Upper lobe of left lung (tissue), 4 donors: ENCODE measurements around the gene TNN.

Source experiments
- CTCF ChIP-seq, 6 experiments: fragments of 450-650 bp in 4 of 6; fragments of 200-600 bp in 2 of 6; sonication (generic) in 2 of 6; IDR thresholded peaks; one replicate each; pipeline ENCODE4 v1.5.1; 2016 to 2019; ENCODE audit warnings: antibody characterized with exemption in 6 of 6
- EP300 ChIP-seq, 4 donors: sonication (generic); formaldehyde crosslinking; IDR thresholded peaks; one replicate each; pipeline ENCODE4 v1.5.1; 2017; ENCODE audit warnings: antibody characterized with exemption in 4 of 4, control low read depth in 2 of 4
- POLR2A ChIP-seq, 4 donors: fragments of 450-650 bp; IDR thresholded peaks; one replicate each; pipeline ENCODE4 v1.5.1; 2016 to 2017; ENCODE audit warnings: antibody characterized with exemption in 4 of 4, mild to moderate bottlenecking in 2 of 4
- POLR2AphosphoS5 ChIP-seq, 2 donors: sonication (generic); formaldehyde crosslinking; IDR thresholded peaks; one replicate each; pipeline ENCODE4 v1.5.1; 2017; ENCODE audit warnings: antibody characterized with exemption in 2 of 2

- TF ChIP-seq CTCF (IDR thresholded peaks at IDR 0.05), result no peak
- peak in 2 of 4 donors; percentile 30 to 37 for TF ChIP-seq POLR2A (IDR thresholded peaks at IDR 0.05)
- no peak for TF ChIP-seq EP300 (IDR thresholded peaks at IDR 0.05)
- TF ChIP-seq POLR2AphosphoS5 (IDR thresholded peaks at IDR 0.05), result peak; percentile 71 to 73
Observed at GRCh38 chr1:175191659-175192058, 124.0 kb downstream of the TNN start.
